CD4-positive, CD25-positive, alpha-beta regulatory T cell (primary cell): ENCODE measurements around the gene HOXA10. TPM values are rescaled to one million over a fixed set of nuclear protein-coding genes. Genes with fewer than 3 reads are reported as not detected.

ENCODE experiments used
- ATAC-seq, 2 donors: fragments of 150-1000 bp; cut with Tn5 transposase; one replicate each; pipeline ENCODE4 v1.10.0; 2021; ENCODE audit warnings: low read depth in 2 of 2, moderate number of reproducible peaks in 2 of 2, moderate library complexity in 1 of 2
- DNase-seq, 3 donors: peaks; one replicate each; pipeline versions ENCODE4 v3.0.0 to v3.0.0-alpha.2; 2012 to 2022; ENCODE audit warnings: mixed read lengths in 1 of 3
- H3K27ac ChIP-seq: one replicate; pipeline ENCODE4 v1.7.0; 2013; ENCODE audit warnings: mild to moderate bottlenecking, low read length; ENCODE audit not compliant: insufficient read depth, poor library complexity, severe bottlenecking
- H3K27me3 ChIP-seq: one replicate; pipeline ENCODE4 v1.7.0; 2013; ENCODE audit warnings: low read length; ENCODE audit not compliant: control insufficient read depth, insufficient read depth
- H3K36me3 ChIP-seq: one replicate; pipeline ENCODE4 v1.7.0; 2013; ENCODE audit warnings: mild to moderate bottlenecking, low read length, moderate library complexity; ENCODE audit not compliant: control insufficient read depth, insufficient read depth
- H3K4me1 ChIP-seq: 2 replicates; pipeline ENCODE4 v1.7.0; 2013; ENCODE audit warnings: mild to moderate bottlenecking, low read length; ENCODE audit not compliant: insufficient read depth, control insufficient read depth, poor library complexity, severe bottlenecking
- H3K4me3 ChIP-seq: one replicate; pipeline ENCODE4 v1.7.0; 2013; ENCODE audit warnings: low read depth, mild to moderate bottlenecking, low read length, moderate library complexity
- H3K9me3 ChIP-seq, 2 experiments: 1 replicate in 1 of 2; 2 replicates in 1 of 2; pipeline ENCODE4 v1.7.0; 2013; ENCODE audit warnings: low read length in 2 of 2, mild to moderate bottlenecking in 1 of 2, moderate library complexity in 1 of 2; ENCODE audit not compliant: control insufficient read depth in 2 of 2
- H3K27ac Mint-ChIP-seq, 3 donors: one replicate each; pipeline ENCODE4 v1.8.0; 2020 to 2022; ENCODE audit warnings: mild to moderate bottlenecking in 3 of 3, mixed read lengths in 3 of 3, moderate library complexity in 2 of 3
- H3K27me3 Mint-ChIP-seq: one replicate; pipeline ENCODE4 v1.8.0; 2022; ENCODE audit warnings: mild to moderate bottlenecking, mixed read lengths
- H3K36me3 Mint-ChIP-seq: one replicate; pipeline ENCODE4 v1.8.0; 2020; ENCODE audit warnings: mixed read lengths
- H3K4me1 Mint-ChIP-seq, 4 donors: one replicate each; pipeline ENCODE4 v1.8.0; 2020 to 2022; ENCODE audit warnings: mixed read lengths in 4 of 4, mild to moderate bottlenecking in 1 of 4
- H3K4me3 Mint-ChIP-seq, 4 donors: one replicate each; pipeline ENCODE4 v1.8.0; 2020 to 2022; ENCODE audit warnings: mild to moderate bottlenecking in 4 of 4, mixed read lengths in 4 of 4, moderate library complexity in 3 of 4
- H3K9me3 Mint-ChIP-seq, 7 donors: one replicate each; pipeline ENCODE4 v1.8.0; 2020 to 2022; ENCODE audit warnings: mixed read lengths in 7 of 7, mild to moderate bottlenecking in 3 of 7, moderate library complexity in 2 of 7
- polyA plus RNA-seq, 4 donors: library from polyadenylated mRNA; unstranded; fragments of 300-500 nt; fragmentation: Illumina TruSeq; gene quantifications; one replicate each; pipeline ENCODE4 v1.2.3, GENCODE V29; 2021
- total RNA-seq: library from RNA; stranded (reverse); gene quantifications from one replicate; pipeline ENCODE4 v1.2.3, GENCODE V29; 2022

Gene HOXA10
- total and polyA plus RNA-seq, 5 donors from 2014 or later: 0.35 TPM; not detected in 4

GRCh38 chr7:27186668-27187474, 12.8 kb upstream of the HOXA10 start:
- Mint-ChIP-seq H3K36me3 (no peaks in the 10 kb centered on the region), H3K4me3 (peak overlapping the region; percentile 39 to 90 (median 82)), H3K9me3 (peaks cover 0 to 15% (median 0%) of the 10 kb centered on the region in 7 donors), H3K27me3 (peaks cover 97% of the 10 kb centered on the region), H3K4me1 (peaks cover 15 to 74% (median 44%) of the 10 kb centered on the region in 4 donors), H3K27ac (peak overlapping the region in 1 of 3 donors; percentile 89)
- DNase-seq: no peak
- ATAC-seq: no peak
- H3K4me3 ChIP-seq: no peak overlapping the region
- peaks cover 54% of the 10 kb centered on the region for H3K4me1 ChIP-seq
- H3K9me3 ChIP-seq: peaks cover 3 to 7% of the 10 kb centered on the region in 2 experiments
- peaks cover 64% of the 10 kb centered on the region for H3K27me3 ChIP-seq
- no peaks in the 10 kb centered on the region for H3K36me3 ChIP-seq
- H3K27ac ChIP-seq: no peak overlapping the region

DNA sequence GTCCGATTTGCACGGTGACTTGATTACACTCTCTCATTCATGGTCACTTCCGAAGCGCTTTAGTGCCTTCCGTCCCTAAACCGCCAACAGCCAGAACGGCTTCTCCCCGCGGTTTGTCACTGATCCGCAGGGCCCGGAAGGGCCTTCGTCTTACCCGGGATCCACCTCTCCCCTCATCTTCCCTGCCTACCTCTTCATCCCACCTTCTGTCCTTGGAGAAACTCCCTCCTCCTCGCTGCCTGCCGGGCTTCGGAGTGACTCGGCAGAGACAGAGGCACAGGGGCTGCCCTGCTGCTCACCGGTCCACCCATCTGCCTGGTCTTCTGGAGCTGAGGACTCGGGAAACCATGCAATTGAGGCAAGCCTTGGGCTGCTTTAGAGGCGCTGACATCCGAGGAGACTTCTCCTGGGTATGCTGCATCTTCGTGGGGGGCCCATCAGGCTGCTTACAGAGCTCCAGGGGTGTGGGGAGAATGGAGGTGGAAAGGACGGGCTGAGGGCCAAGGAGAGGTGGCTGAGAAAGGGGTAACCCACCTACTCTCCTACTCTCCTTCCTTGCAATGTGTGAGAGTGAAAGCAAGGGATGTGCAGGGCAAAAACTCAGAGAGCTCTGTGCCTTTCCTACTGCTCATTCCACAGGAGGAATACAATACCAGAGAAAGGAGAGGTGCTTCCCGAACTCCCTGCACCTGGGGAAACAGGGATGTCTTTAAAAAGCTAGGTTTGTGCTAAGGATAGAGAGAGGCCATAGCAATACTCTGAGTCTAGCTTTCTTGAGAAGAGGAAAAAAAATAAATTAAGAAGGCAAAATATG, 11.9 kb upstream of the HOXA10 start:
- ATAC-seq (no peak), DNase-seq (no peak)
- peak overlapping the region in 2 of 3 donors; percentile 57 to 89 for H3K27ac Mint-ChIP-seq
- Histone ChIP-seq H3K27ac (no peak overlapping the region), H3K27me3 (peaks cover 57% of the 10 kb centered on the region), H3K4me3 (no peak overlapping the region), H3K36me3 (no peaks in the 10 kb centered on the region), H3K9me3 (peaks cover 3 to 7% of the 10 kb centered on the region in 2 experiments), H3K4me1 (peaks cover 52% of the 10 kb centered on the region)
- H3K4me1 Mint-ChIP-seq: peaks cover 15 to 69% (median 43%) of the 10 kb centered on the region in 4 donors
- H3K9me3 Mint-ChIP-seq: peaks cover 0 to 15% (median 0%) of the 10 kb centered on the region in 7 donors
- H3K4me3 Mint-ChIP-seq: peak overlapping the region; percentile 78 to 90 (median 82)
- H3K36me3 Mint-ChIP-seq: no peaks in the 10 kb centered on the region
- H3K27me3 Mint-ChIP-seq: peaks cover 97% of the 10 kb centered on the region

- peaks cover 52% of the 10 kb centered on the region for H3K4me1 ChIP-seq
- peak within 1 kb of the TSS; percentile 81 to 91 (median 87) for H3K4me3 Mint-ChIP-seq
- ATAC-seq: peak in 1 of 2 donors; percentile 8
Measured at GRCh38 chr7:27185013-27185853, 11.1 kb upstream of the HOXA10 start, which contains the start of gene HOXA11. TSS of gene HOXA11 (minus strand) at chr7:27185232. CDS start at chr7:27185144, 88 bp downstream.

GRCh38 chr7:27184337-27185012, 10.4 kb upstream of the HOXA10 start:
- no peak overlapping the region for H3K27ac ChIP-seq
- H3K36me3 ChIP-seq: no peaks in the 10 kb centered on the region
- Mint-ChIP-seq H3K4me3 (peak overlapping the region; percentile 81 to 91 (median 87)), H3K4me1 (peaks cover 15 to 66% (median 43%) of the 10 kb centered on the region in 4 donors), H3K27me3 (peaks cover 95% of the 10 kb centered on the region), H3K36me3 (no peaks in the 10 kb centered on the region), H3K27ac (peak overlapping the region in 1 of 3 donors; percentile 57), H3K9me3 (peaks cover 0 to 15% (median 0%) of the 10 kb centered on the region in 7 donors)
- ATAC-seq: no peak
- H3K9me3 ChIP-seq: peaks cover 3 to 7% of the 10 kb centered on the region in 2 experiments
- peaks cover 42% of the 10 kb centered on the region for H3K27me3 ChIP-seq
- H3K4me1 ChIP-seq: peaks cover 57% of the 10 kb centered on the region
- peak in 1 of 3 donors; percentile 38 for DNase-seq
- peak overlapping the region; percentile 37 for H3K4me3 ChIP-seq

More at GRCh38 chr7:27185013-27185853, 11.1 kb upstream of the HOXA10 start, which contains the start of gene HOXA11:
- Histone ChIP-seq H3K27ac (no peak within 1 kb of the TSS), H3K9me3 (peaks cover 3 to 7% of the 10 kb centered on the region in 2 experiments), H3K27me3 (peaks cover 49% of the 10 kb centered on the region), H3K4me3 (peak within 1 kb of the TSS; percentile 37), H3K36me3 (no peaks in the 10 kb centered on the region)
- Mint-ChIP-seq H3K27ac (peak within 1 kb of the TSS; percentile 34 to 57 (median 57)), H3K9me3 (peaks cover 0 to 15% (median 0%) of the 10 kb centered on the region in 7 donors), H3K36me3 (no peaks in the 10 kb centered on the region), H3K4me1 (peaks cover 15 to 67% (median 43%) of the 10 kb centered on the region in 4 donors), H3K27me3 (peaks cover 95% of the 10 kb centered on the region)
- DNase-seq: no peak

DNA sequence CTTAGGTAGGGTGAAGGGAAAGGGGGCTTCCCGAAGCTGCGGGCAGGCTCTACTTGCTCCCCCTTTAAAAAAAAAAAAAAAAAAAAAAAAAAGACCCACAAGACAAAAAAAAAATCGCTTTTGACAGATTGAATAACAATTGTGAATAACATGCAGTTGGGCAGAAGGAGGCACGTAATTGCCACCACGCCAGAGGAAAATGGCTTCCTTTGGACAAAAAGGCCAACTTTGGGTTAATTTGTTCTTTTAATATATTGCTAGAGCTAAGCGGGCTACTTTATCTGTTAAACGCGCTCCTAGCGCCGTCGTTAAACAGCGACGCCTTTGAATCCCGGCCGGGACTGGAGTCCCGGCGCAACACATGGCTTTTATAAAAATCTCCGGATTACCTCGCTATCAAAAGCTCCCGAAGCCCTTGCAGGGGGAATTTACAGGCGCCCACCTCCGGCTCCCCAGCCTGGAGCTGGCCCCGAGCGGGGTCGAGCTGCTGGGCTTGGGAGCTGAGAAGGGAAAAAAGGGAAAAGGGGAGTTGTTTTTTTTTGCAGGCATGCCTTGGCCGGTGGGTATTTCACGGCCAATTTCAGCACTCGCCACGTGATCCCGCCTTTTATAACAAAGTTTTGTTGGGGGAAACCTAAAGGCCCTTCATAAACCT, 9.7 kb upstream of the HOXA10 start:
- Histone ChIP-seq H3K27me3 (peaks cover 46% of the 10 kb centered on the region), H3K4me3 (peak overlapping the region; percentile 32), H3K9me3 (peaks cover 3 to 7% of the 10 kb centered on the region in 2 experiments), H3K4me1 (peaks cover 51% of the 10 kb centered on the region), H3K36me3 (no peaks in the 10 kb centered on the region), H3K27ac (no peak overlapping the region)
- H3K27ac Mint-ChIP-seq: peak overlapping the region in 1 of 3 donors; percentile 32
- H3K36me3 Mint-ChIP-seq: no peaks in the 10 kb centered on the region
- ATAC-seq (no peak), DNase-seq (no peak)
- peaks cover 93% of the 10 kb centered on the region for H3K27me3 Mint-ChIP-seq
- H3K4me1 Mint-ChIP-seq: peaks cover 14 to 61% (median 43%) of the 10 kb centered on the region in 4 donors
- H3K9me3 Mint-ChIP-seq: peaks cover 0 to 16% (median 0%) of the 10 kb centered on the region in 7 donors
- H3K4me3 Mint-ChIP-seq: peak overlapping the region; percentile 21 to 73 (median 44)

- H3K27ac Mint-ChIP-seq: no peak overlapping the region
- peaks cover 0 to 12% (median 0%) of the 10 kb centered on the region in 7 donors for H3K9me3 Mint-ChIP-seq
- H3K27me3 ChIP-seq: peaks cover 50% of the 10 kb centered on the region
- DNase-seq (no peak), ATAC-seq (no peak)
- no peaks in the 10 kb centered on the region for H3K36me3 ChIP-seq
- peak overlapping the region in 3 of 4 donors; percentile 9 to 75 (median 55) for H3K4me3 Mint-ChIP-seq
- no peak overlapping the region for H3K4me3 ChIP-seq
- H3K27ac ChIP-seq: no peak overlapping the region
- peaks cover 3 to 7% of the 10 kb centered on the region in 2 experiments for H3K9me3 ChIP-seq
- H3K4me1 ChIP-seq: peaks cover 43% of the 10 kb centered on the region
- no peaks in the 10 kb centered on the region for H3K36me3 Mint-ChIP-seq
- H3K4me1 Mint-ChIP-seq: peaks cover 9 to 54% (median 36%) of the 10 kb centered on the region in 4 donors
- peaks cover 93% of the 10 kb centered on the region for H3K27me3 Mint-ChIP-seq
Measured at GRCh38 chr7:27182861-27183681, 9.0 kb upstream of the HOXA10 start.
